Thyroid gland (tissue), 4 donors: ENCODE results near the gene ARHGEF11.

Experiments
- POLR2A ChIP-seq, 2 donors: fragments of 450-650 bp; IDR thresholded peaks; one replicate each; pipeline ENCODE4 v1.6.1; 2017; ENCODE audit warnings: antibody characterized with exemption in 2 of 2, mild to moderate bottlenecking in 2 of 2, moderate library complexity in 1 of 2
- TF ChIP-seq, protein P1 (sequence below), 6 experiments: fragments of 200-600 bp in 3 of 6; fragments of 450-650 bp in 3 of 6; sonication (generic) in 3 of 6; IDR thresholded peaks; one replicate each; pipeline ENCODE4 v1.5.1; 2016 to 2019; ENCODE audit warnings: antibody characterized with exemption in 6 of 6, mild to moderate bottlenecking in 2 of 6, inconsistent platforms in 1 of 6, moderate library complexity in 1 of 6

DNA sequence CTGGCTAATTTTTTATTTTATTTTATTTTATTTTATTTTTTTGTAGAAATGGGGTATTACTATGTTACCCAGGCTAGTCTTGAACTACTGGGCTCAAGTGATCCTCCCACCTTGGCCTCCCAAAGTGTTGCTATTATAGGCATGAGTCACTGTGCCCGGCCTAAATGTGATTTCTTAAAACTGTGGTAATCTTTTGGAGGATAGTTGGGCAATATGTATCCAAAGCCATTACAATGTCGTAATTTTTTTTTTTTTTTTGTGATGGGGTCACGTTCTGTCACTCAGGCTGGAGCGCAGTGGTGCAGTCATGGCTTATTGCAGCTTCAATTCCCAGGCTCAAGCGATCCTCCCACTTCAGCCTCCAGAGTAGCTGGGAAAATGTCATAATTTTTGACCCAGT lies 39.9 kb upstream of the ARHGEF11 start:
- TF ChIP-seq, protein P1, sequence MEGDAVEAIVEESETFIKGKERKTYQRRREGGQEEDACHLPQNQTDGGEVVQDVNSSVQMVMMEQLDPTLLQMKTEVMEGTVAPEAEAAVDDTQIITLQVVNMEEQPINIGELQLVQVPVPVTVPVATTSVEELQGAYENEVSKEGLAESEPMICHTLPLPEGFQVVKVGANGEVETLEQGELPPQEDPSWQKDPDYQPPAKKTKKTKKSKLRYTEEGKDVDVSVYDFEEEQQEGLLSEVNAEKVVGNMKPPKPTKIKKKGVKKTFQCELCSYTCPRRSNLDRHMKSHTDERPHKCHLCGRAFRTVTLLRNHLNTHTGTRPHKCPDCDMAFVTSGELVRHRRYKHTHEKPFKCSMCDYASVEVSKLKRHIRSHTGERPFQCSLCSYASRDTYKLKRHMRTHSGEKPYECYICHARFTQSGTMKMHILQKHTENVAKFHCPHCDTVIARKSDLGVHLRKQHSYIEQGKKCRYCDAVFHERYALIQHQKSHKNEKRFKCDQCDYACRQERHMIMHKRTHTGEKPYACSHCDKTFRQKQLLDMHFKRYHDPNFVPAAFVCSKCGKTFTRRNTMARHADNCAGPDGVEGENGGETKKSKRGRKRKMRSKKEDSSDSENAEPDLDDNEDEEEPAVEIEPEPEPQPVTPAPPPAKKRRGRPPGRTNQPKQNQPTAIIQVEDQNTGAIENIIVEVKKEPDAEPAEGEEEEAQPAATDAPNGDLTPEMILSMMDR (IDR thresholded peaks at IDR 0.05) = no peak
- TF ChIP-seq POLR2A (IDR thresholded peaks at IDR 0.05) = no peak
